NCI-H2171 (cell line): ENCODE data around the gene MTCL3.

Experiments
- DNase-seq: peaks from one replicate; lab custom pipeline; 2025; lab: John Stamatoyannopoulos, UW

MTCL3 gene

DNA sequence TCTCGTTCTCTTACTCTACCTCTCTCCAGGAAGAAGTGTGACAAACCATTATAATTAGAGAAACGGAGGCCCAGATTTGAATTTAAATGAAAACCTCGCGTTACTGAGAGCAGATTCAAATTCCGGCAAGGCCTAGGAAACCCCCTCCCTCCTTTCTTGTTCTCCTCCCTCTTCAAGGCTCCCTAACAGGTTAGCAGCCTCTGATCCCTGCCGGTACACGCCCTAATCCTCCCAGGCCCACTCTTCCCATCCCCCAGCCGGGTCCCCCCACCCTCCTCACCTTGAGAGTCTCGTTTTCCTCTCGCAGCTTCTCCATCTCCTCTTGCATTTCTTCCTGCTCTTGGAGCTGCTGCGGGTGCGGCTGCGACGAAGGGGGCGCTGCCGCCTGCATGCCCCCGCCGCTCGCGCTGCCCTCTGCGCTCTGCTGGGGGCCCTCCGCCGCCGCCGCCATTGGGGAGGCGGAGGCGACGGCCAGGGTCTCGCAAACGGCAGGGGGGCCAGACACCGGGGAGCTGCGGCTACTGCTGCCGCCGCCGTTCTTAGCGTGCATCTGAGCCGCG, 3.8 kb downstream of the MTCL3 start:
- DNase-seq: peak; percentile 58

GRCh38 chr6:127514773-127515227, 4.3 kb downstream of the MTCL3 start:
- peak; percentile 11 for DNase-seq

DNA sequence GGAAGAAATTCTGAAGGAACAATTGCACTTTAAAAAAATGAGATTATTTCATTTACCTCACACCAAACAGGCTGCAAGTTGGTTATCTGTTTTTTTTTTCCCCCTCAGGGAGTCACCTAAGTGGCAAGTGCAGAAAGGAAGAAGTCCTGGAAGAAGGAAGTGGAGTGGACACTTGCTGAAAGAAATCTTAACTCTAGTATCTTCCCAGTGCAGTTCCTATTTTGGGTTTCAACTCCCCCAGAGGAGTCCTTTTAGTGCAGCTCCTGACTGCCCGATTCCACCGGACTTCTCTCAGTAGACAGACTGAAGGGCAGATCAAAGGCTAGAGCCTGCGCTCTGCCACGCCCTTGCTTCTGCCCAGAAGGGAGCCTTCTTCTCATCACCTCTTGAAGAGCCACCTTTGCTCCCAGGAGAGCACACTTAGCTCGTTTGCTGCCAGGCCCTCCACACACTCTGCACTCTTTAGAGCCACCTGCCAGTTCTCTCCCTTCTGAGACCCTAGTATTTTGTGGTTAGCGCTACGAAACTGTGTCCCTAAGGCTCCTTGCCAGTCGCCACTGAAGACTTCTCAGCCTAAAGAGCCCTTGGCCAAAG, 4.9 kb downstream of the MTCL3 start:
- DNase-seq: peak; percentile 11

GRCh38 chr6:127513425-127513824, 5.7 kb downstream of the MTCL3 start:
- DNase-seq: no peak

- DNase-seq: no peak
Observed at GRCh38 chr6:127510876-127511275, 8.3 kb downstream of the MTCL3 start.

- no peak for DNase-seq
Observed at GRCh38 chr6:127506894-127507293, 12.2 kb downstream of the MTCL3 start.

GRCh38 chr6:127503022-127503421, 16.1 kb downstream of the MTCL3 start:
- DNase-seq: no peak

GRCh38 chr6:127497410-127497809, 21.7 kb downstream of the MTCL3 start:
- DNase-seq: peak; percentile 4

DNA sequence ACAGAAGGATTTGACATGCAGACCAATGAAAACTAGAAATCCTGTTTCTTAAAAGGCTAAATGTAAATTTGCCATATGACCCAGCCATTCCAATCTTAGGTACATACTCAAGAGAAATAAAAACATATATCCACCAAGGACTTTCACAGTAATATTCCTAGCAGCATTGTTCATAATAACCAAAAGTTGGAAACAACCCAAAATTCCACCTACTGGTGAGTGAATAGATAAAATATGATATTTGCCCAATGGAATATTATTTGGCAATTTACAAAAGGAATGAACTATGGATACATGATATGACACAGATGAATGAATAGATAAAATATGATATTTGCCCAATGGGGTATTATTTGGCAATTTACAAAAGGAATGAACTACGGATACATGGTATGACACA, 22.7 kb downstream of the MTCL3 start:
- no peak for DNase-seq

- no peak for DNase-seq
Observed at GRCh38 chr6:127494240-127494767, 24.8 kb downstream of the MTCL3 start.

DNA sequence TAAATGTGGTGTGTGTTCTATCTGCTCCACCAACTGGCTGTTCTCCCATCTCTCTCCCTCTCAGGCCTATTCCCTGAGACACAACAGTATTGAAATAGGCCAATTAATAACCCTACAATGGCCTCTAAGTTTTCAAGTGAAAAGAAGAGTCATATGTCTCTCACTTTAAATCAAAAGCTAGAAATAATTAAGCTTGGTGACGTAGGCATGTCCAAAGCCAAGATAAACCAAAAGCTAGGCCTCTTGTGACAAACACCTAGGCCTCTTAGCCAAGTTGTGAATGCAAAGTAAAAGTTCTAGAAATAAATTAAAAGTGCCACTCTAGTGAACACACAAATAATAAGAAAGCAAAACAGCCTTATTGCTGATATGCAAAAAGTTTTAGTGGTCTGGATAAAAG, 29.9 kb downstream of the MTCL3 start:
- no peak for DNase-seq

- DNase-seq: no peak
Observed at GRCh38 chr6:127486934-127487333, 32.2 kb downstream of the MTCL3 start.

- DNase-seq: no peak
Observed at GRCh38 chr6:127484212-127484863, 34.8 kb downstream of the MTCL3 start.

GRCh38 chr6:127483399-127484055, 35.6 kb downstream of the MTCL3 start:
- DNase-seq: no peak

DNA sequence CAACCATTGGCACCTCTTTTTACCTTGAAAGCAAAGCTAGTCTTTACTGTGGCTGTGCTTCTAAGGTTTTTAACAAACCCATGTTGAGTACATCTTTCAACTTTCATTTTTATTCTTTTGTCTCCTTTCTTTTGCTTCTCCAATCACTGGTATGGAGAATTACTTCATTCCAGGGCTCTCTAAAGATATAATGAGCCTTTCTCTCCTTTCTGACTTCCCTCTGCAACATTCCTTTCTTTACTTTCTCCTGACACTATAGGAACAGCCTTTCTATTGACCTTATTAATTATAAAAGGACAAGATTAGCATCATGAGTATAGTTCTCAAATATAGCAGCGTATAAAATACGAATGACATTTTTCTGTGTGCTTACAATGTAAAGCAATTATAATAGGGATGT, 36.8 kb downstream of the MTCL3 start:
- no peak for DNase-seq

DNA sequence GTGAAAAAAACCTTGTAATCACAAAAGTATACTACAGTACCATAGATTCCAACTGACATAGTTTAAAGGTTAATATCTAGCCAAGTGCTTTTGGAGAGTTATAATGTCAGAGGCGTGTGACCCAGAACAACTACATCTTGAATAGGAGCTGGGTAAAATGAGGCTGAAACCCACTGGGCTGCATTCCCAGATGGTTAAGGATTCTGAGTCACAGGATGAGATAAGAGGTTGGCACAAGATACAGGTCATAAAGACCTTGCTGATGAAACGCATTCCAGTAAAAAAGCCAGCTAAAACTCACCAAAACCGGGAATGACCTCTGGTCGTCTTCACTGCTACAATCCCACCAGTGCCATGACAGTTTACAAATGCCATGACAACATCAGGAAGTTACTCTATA, 37.5 kb downstream of the MTCL3 start:
- no peak for DNase-seq

GRCh38 chr6:127481111-127481510, 38.0 kb downstream of the MTCL3 start:
- no peak for DNase-seq

GRCh38 chr6:127477658-127478057, 41.5 kb downstream of the MTCL3 start:
- no peak for DNase-seq

DNA sequence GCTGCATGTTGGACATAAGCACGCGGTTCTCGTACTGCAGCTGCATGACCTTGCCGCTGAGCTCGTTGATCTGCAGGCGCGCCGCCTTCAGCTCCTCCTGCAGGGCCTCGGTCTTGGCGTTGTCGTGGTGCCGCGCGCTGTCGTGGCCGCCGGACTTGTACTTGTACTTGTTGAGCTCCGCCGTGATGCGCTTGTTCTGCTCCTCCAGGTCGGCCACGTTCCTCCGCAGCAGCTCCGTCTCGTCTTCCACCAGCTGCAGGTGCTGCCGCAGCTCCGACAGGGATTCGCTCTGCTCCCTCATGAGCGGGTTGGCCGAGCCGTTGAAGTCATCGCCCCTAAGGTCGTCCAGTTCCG, 43.3 kb downstream of the MTCL3 start:
- DNase-seq: no peak

DNA sequence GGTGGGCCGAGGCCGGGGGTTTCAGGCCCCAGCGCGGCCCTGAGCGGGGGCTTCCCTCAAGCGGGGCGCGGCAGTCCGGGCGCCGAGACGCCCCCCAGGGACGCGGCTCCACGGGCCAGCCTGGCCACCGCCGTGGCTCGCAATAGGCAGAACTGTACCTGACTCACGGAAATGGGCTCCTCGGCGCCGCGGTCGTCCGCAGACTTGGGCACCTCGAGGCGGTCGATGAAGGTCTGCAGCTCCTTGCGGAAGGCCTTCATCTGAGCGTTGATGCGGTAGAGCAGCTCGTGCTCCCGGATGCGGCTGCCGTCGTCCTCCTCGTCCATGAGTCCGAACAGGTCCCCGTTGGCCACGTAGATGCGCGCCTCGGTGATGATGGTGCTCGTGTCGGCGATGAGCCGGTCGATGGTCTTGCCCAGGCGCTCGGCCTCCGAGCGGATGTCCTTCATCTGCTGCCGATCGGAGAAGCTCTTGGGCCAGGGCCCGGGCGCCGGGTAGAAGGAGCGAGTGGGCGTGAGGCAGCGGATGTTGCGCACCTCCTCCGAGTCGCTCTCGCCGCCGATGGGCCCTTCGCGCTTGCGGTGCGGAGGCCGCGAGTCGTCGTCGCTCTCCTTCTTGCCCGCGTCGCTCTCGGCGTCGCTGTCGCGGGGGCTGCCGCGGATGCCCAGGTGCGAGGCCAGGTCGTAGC, 43.9 kb downstream of the MTCL3 start:
- DNase-seq: no peak

DNA sequence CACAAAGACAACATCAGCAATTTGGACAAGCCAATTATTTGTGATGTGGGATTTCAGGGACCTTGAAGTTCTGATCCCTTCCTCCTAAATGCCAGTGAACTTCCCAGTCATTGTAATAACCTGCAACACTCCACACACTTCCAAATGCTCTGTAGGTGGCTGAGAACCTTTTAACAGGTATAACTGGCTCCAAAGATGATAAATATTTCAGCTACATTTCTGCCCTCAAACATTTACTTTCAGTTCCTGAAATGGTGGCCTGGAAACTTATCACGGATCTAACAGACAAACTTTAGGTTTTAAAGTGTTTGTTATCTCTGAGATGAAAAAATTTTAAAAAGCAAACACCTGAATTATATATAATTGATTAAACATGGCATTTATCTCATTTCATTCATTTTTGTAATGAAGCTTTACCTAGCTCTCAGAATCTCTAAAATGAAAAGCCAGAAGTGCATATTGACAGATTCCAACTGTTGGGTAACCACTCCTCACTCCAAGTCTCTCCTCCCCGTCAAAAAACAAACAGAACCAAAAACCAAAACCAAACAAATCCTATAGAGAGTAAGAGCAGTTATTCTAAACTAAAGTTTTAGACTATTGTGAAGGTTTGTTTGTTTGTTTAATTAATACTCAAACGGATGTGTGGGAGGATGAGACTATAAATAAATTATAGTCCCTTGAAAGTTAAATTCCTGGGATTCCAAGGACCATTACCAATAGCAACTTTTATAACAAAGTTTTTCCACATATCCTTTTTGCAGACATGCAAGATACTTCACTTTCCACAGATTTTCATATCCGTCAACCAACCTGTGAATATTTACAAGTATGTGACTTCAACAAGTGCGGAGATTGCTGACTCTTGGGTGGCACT, 47.5 kb downstream of the MTCL3 start:
- DNase-seq: no peak
